HEK293 (cell line): Measurements from ENCODE around the gene WWOX.

Experiments
- CTCF ChIA-PET: fragments of 350-600 bp; formaldehyde crosslinking; extraction: SDS; loops from one replicate; lab custom pipeline; 2021; ENCODE audit warnings: antibody characterized with exemption; lab: Yijun Ruan, JAX
- POLR2A ChIA-PET: fragments of 300-600 bp; formaldehyde crosslinking; extraction: SDS; loops from one replicate; lab custom pipeline; 2020; ENCODE audit warnings: antibody characterized with exemption, inconsistent platforms; lab: Yijun Ruan, JAX
- H3K27ac ChIP-seq: fragments of 200-500 bp; sonication (Bioruptor generic); 2 replicates; pipeline ENCODE4 v1.5.1; 2014; ENCODE audit warnings: low read depth, low read length, control low read depth, inconsistent platforms; ENCODE audit errors: extremely low read depth
- H3K36me3 ChIP-seq, 2 experiments: fragments of 200-500 bp in 1 of 2; sonication (Bioruptor generic) in 1 of 2; 1 replicate in 1 of 2; 2 replicates in 1 of 2; pipeline ENCODE4 v1.5.1; 2014 to 2017; ENCODE audit warnings: inconsistent platforms in 2 of 2, low read length in 2 of 2; ENCODE audit not compliant: control insufficient read depth in 2 of 2, insufficient read depth in 1 of 2
- H3K4me1 ChIP-seq: fragments of 200-500 bp; sonication (Bioruptor generic); 2 replicates; pipeline ENCODE4 v1.5.1; 2014; ENCODE audit warnings: mild to moderate bottlenecking, low read length, inconsistent platforms; ENCODE audit not compliant: control insufficient read depth, insufficient read depth
- H3K4me3 ChIP-seq: 2 replicates; pipeline ENCODE4 v1.5.1; 2011; ENCODE audit warnings: low read depth, mild to moderate bottlenecking, control low read depth, low read length, moderate library complexity
- H3K9me3 ChIP-seq: fragments of 200-500 bp; sonication (Bioruptor generic); 2 replicates; pipeline ENCODE4 v1.5.1; 2014; ENCODE audit warnings: low read depth, low read length, inconsistent platforms; ENCODE audit not compliant: control insufficient read depth, insufficient read depth
- EGR2 ChIP-seq: fragments of 450-650 bp; formaldehyde crosslinking; IDR thresholded peaks from 2 replicates; pipeline ENCODE4 v1.5.1; 2016; ENCODE audit warnings: low read depth, missing biosample characterization, missing genetic modification characterization
- MEIS1 ChIP-seq: sonication (generic); formaldehyde crosslinking; IDR thresholded peaks from 2 replicates; pipeline ENCODE4 v1.8.1; 2022; ENCODE audit warnings: missing genetic modification reagents, mild to moderate bottlenecking, borderline replicate concordance
- PRDM10 ChIP-seq: fragments of 450-650 bp; formaldehyde crosslinking; IDR thresholded peaks from 2 replicates; pipeline ENCODE4 v1.5.1; 2016; ENCODE audit warnings: missing biosample characterization, missing genetic modification characterization
- ZBTB8A ChIP-seq: fragments of 450-650 bp; formaldehyde crosslinking; IDR thresholded peaks from 2 replicates; pipeline ENCODE4 v1.5.1; 2016; ENCODE audit warnings: missing biosample characterization, missing genetic modification characterization
- ZFP3 ChIP-seq: fragments of 450-650 bp; formaldehyde crosslinking; IDR thresholded peaks from 2 replicates; pipeline ENCODE4 v1.5.1; 2016; ENCODE audit warnings: low read depth, missing biosample characterization, missing genetic modification characterization
- ZFP41 ChIP-seq: fragments of 450-650 bp; formaldehyde crosslinking; IDR thresholded peaks from 2 replicates; pipeline ENCODE4 v1.5.1; 2016; ENCODE audit warnings: missing biosample characterization, missing genetic modification characterization, borderline replicate concordance
- ZNF19 ChIP-seq: fragments of 450-650 bp; formaldehyde crosslinking; IDR thresholded peaks from 2 replicates; pipeline ENCODE4; 2016; ENCODE audit warnings: missing biosample characterization, missing genetic modification characterization, low read depth
- ZNF266 ChIP-seq: fragments of 450-650 bp; formaldehyde crosslinking; IDR thresholded peaks from 2 replicates; pipeline ENCODE4 v1.5.1; 2016; ENCODE audit warnings: missing biosample characterization, missing genetic modification characterization, low read depth
- ZNF398 ChIP-seq: fragments of 450-650 bp; formaldehyde crosslinking; IDR thresholded peaks from 2 replicates; pipeline ENCODE4 v1.5.1; 2017; ENCODE audit warnings: missing biosample characterization, missing genetic modification characterization
- ZNF473 ChIP-seq: fragments of 450-650 bp; formaldehyde crosslinking; IDR thresholded peaks from 2 replicates; pipeline ENCODE4 v1.5.1; 2017; ENCODE audit warnings: missing biosample characterization, missing genetic modification characterization
- ZNF48 ChIP-seq: fragments of 450-650 bp; formaldehyde crosslinking; IDR thresholded peaks from 2 replicates; pipeline ENCODE4 v1.5.1; 2016; ENCODE audit warnings: missing biosample characterization, missing genetic modification characterization
- ZNF555 ChIP-seq: fragments of 450-650 bp; formaldehyde crosslinking; conservative IDR thresholded peaks from 2 replicates; pipeline ENCODE4 v1.5.1; 2017; ENCODE audit warnings: missing biosample characterization, mild to moderate bottlenecking, missing genetic modification characterization, inconsistent platforms
- ZNF561 ChIP-seq: fragments of 450-650 bp; IDR thresholded peaks from 2 replicates; pipeline ENCODE4 v1.5.1; 2018; ENCODE audit warnings: missing biosample characterization, missing genetic modification characterization, borderline replicate concordance
- ZNF600 ChIP-seq: fragments of 450-650 bp; formaldehyde crosslinking; IDR thresholded peaks from 2 replicates; pipeline ENCODE4 v1.5.1; 2016; ENCODE audit warnings: missing biosample characterization, missing genetic modification characterization
- ZNF610 ChIP-seq: fragments of 450-650 bp; formaldehyde crosslinking; IDR thresholded peaks from 2 replicates; pipeline ENCODE4 v1.5.1; 2016; ENCODE audit warnings: missing biosample characterization, missing genetic modification characterization, borderline replicate concordance
- ZNF629 ChIP-seq: fragments of 450-650 bp; formaldehyde crosslinking; IDR thresholded peaks from 2 replicates; pipeline ENCODE4 v1.5.1; 2017; ENCODE audit warnings: missing biosample characterization, missing genetic modification characterization
- ZNF645 ChIP-seq: fragments of 450-650 bp; formaldehyde crosslinking; IDR thresholded peaks from 2 replicates; pipeline ENCODE4; 2016; ENCODE audit warnings: missing biosample characterization, missing genetic modification characterization
- ZNF654 ChIP-seq: fragments of 450-650 bp; formaldehyde crosslinking; IDR thresholded peaks from 2 replicates; pipeline ENCODE4 v1.5.1; 2016; ENCODE audit warnings: low read depth, missing biosample characterization, missing genetic modification characterization
- ZSCAN18 ChIP-seq: fragments of 450-650 bp; formaldehyde crosslinking; IDR thresholded peaks from 2 replicates; pipeline ENCODE4 v1.5.1; 2016; ENCODE audit warnings: missing biosample characterization, missing genetic modification characterization
- ZXDB ChIP-seq: fragments of 450-650 bp; formaldehyde crosslinking; IDR thresholded peaks from 2 replicates; pipeline ENCODE4 v1.5.1; 2016; ENCODE audit warnings: missing biosample characterization, missing genetic modification characterization

Gene WWOX

GRCh38 chr16:78220571-78220970 lies 121.1 kb downstream of the WWOX start:
- ChIA-PET POLR2A (no interaction called here), CTCF (interaction anchor here (0.5 to 1.0 kb wide), 2 partner anchors 40 to 121 kb away, joined by 3 read pairs; partner anchors contain the start of gene WWOX)
- Histone ChIP-seq H3K36me3 (no peaks in the 10 kb centered on the region), H3K4me3 (no peak overlapping the region), H3K4me1 (no peaks in the 10 kb centered on the region), H3K9me3 (no peaks in the 10 kb centered on the region), H3K27ac (no peak overlapping the region)
- no peak for TF ChIP-seq ZNF266 (tag by site-specific recombination)
- TF ChIP-seq PRDM10 (tag by site-specific recombination), result no peak
- no peak for TF ChIP-seq ZNF610 (tag by site-specific recombination)
- TF ChIP-seq ZNF48 (tag by site-specific recombination), result no peak
- TF ChIP-seq ZNF561 (tag by site-specific recombination), result no peak
- no peak for TF ChIP-seq ZBTB8A (tag by site-specific recombination)
- no peak for TF ChIP-seq ZNF600 (tag by site-specific recombination)
- no peak for TF ChIP-seq ZNF654 (tag by site-specific recombination)
- no peak for TF ChIP-seq ZSCAN18 (tag by site-specific recombination)
- TF ChIP-seq MEIS1, result no peak
- no peak for TF ChIP-seq ZNF19 (tag by site-specific recombination)
- TF ChIP-seq EGR2, result no peak
- no peak for TF ChIP-seq ZFP41 (tag by site-specific recombination)

GRCh38 chr16:78221892-78222291 lies 122.4 kb downstream of the WWOX start:
- H3K9me3 ChIP-seq, result no peaks in the 10 kb centered on the region
- no peaks in the 10 kb centered on the region for H3K4me1 ChIP-seq
- TF ChIP-seq ZXDB (tag by site-specific recombination) (no peak), ZNF398 (tag by site-specific recombination) (no peak), ZNF555 (tag by site-specific recombination) (no peak), ZFP3 (tag by site-specific recombination) (no peak), ZNF645 (tag by site-specific recombination) (no peak), ZNF473 (tag by site-specific recombination) (no peak), ZNF629 (tag by site-specific recombination) (no peak)
- no peaks in the 10 kb centered on the region for H3K36me3 ChIP-seq
- CTCF ChIA-PET, result no interaction called here
- H3K4me3 ChIP-seq, result no peak overlapping the region
- POLR2A ChIA-PET, result no interaction called here
- no peak overlapping the region for H3K27ac ChIP-seq
